K562 (cell line): ENCODE results near the gene ZNF668. TPM values are rescaled to one million over a fixed set of nuclear protein-coding genes. Genes with fewer than 3 reads are reported as not detected.

Experiments
- BHLHE40 ChIP-seq: IDR thresholded peaks from 2 replicates; pipeline ENCODE4 v1.6.1; 2011; ENCODE audit warnings: low read length, improper control_type of control experiment
- CBX8 ChIP-seq: fragments of 200-600 bp; sonication (generic); IDR thresholded peaks from 2 replicates; pipeline ENCODE4 v1.6.1; 2012; ENCODE audit warnings: borderline replicate concordance, mixed run types, low read depth, mild to moderate bottlenecking, moderate library complexity, mixed read lengths, low read length, control low read depth, inconsistent platforms; ENCODE audit not compliant: poor library complexity, severe bottlenecking; ENCODE audit errors: extremely low read depth
- CTBP1 ChIP-seq: fragments of 450-650 bp; IDR thresholded peaks from 2 replicates; pipeline ENCODE4 v1.6.1; 2016; ENCODE audit warnings: borderline replicate concordance
- DLX4 ChIP-seq: fragments of 250-450 bp; sonication (Bioruptor Pico); IDR thresholded peaks from 2 replicates; pipeline ENCODE4 v1.6.1; 2021; ENCODE audit warnings: mild to moderate bottlenecking
- ELF2 ChIP-seq: fragments of 250-450 bp; sonication (Bioruptor Pico); IDR thresholded peaks from 2 replicates; pipeline ENCODE4 v1.5.0; 2021; ENCODE audit warnings: mild to moderate bottlenecking
- GATAD2B ChIP-seq: fragments of 450-650 bp; IDR thresholded peaks from 2 replicates; pipeline ENCODE4 v1.6.1; 2017; ENCODE audit warnings: mild to moderate bottlenecking, borderline replicate concordance
- KLF16 ChIP-seq: IDR thresholded peaks from 2 replicates; pipeline ENCODE4 v1.6.1; 2016; ENCODE audit warnings: antibody characterized with exemption
- MITF ChIP-seq: IDR thresholded peaks from 2 replicates; pipeline ENCODE4 v1.6.1; 2014; ENCODE audit warnings: antibody characterized with exemption
- SFPQ ChIP-seq: fragments of 200-400 bp; formaldehyde crosslinking; IDR thresholded peaks from 2 replicates; pipeline ENCODE4 v1.6.1; 2017; ENCODE audit warnings: mild to moderate bottlenecking, low read depth, low read length, moderate library complexity
- SPI1 ChIP-seq: IDR thresholded peaks from 2 replicates; pipeline ENCODE4 v1.6.1; 2011; ENCODE audit warnings: low read depth, low read length, control low read depth, borderline replicate concordance
- TAF9B ChIP-seq: fragments of 450-650 bp; IDR thresholded peaks from 2 replicates; pipeline ENCODE4 v1.6.1; 2018; ENCODE audit warnings: mild to moderate bottlenecking; ENCODE audit not compliant: partially characterized antibody
- ZMIZ1 ChIP-seq, 2 experiments: fragments of 150-350 bp in 1 of 2; IDR thresholded peaks; 2 replicates each; pipeline ENCODE4 v1.6.1; 2012 to 2016; ENCODE audit warnings: low read depth in 2 of 2, low read length in 2 of 2, mild to moderate bottlenecking in 1 of 2, moderate library complexity in 1 of 2
- ZNF24 ChIP-seq: fragments of 450-650 bp; IDR thresholded peaks from 2 replicates; pipeline ENCODE4 v1.6.1; 2016
- ZNF696 ChIP-seq: fragments of 250-450 bp; sonication (Bioruptor Pico); conservative IDR thresholded peaks from 2 replicates; pipeline ENCODE4 v1.4.0; 2020; ENCODE audit warnings: mild to moderate bottlenecking, moderate library complexity
- polyA plus RNA-seq, 8 experiments: library from polyadenylated mRNA; depleted of rRNA in 4 of 8; stranded (reverse) in 5 of 8; unstranded in 3 of 8; fragments of >200 nt; fragmentation: Nextera tagmentation in 2 of 8; fragmentation: Illumina TruSeq in 1 of 8; extraction: Ambion mirVana in 2 of 8; extraction: Trizol in 1 of 8; gene quantifications; 2 replicates each; pipeline versions ENCODE4 v1.2.1 to v1.2.3, GENCODE V29; 2011 to 2014; ENCODE audit warnings: inconsistent platforms in 1 of 8, missing spikeins in 1 of 8
- total RNA-seq, 7 experiments: library from RNA; depleted of rRNA in 6 of 7; stranded (reverse); fragments of >200 nt in 6 of 7; fragmentation: Illumina TruSeq in 2 of 7; extraction: Trizol in 2 of 7; gene quantifications; 2 replicates each; pipeline versions ENCODE4 v1.2.1 to v1.2.3, GENCODE V29; 2011 to 2021; ENCODE audit warnings: low replicate concordance in 1 of 7
- TF ChIP-seq, protein P1 (sequence below), 2 experiments: fragments of 450-650 bp; conservative IDR thresholded peaks; 2 replicates each; pipeline ENCODE4 v1.6.1; 2017; ENCODE audit warnings: mild to moderate bottlenecking in 2 of 2, moderate library complexity in 2 of 2

Gene ZNF668
- total and polyA plus RNA-seq, 9 of the 15 experiments (the other 6 are each of a cell fraction or from before 2014, with no cell fraction given): 0.04 to 15.3 (median 3.8) TPM; not detected in 1

- no peak for TF ChIP-seq SFPQ
- TF ChIP-seq ZNF696 (CRISPR knock-in tag): no peak
- no peak for TF ChIP-seq MITF
- TF ChIP-seq DLX4 (CRISPR knock-in tag): no peak
- TF ChIP-seq TAF9B: peak; percentile 64
- peak; percentile 55; the same call in 1 of the 2 replicates for TF ChIP-seq CTBP1
- peak; percentile 59 for TF ChIP-seq BHLHE40
- peak; percentile 64 for TF ChIP-seq SPI1
- TF ChIP-seq ZNF24: no peak
- TF ChIP-seq, protein P1, sequence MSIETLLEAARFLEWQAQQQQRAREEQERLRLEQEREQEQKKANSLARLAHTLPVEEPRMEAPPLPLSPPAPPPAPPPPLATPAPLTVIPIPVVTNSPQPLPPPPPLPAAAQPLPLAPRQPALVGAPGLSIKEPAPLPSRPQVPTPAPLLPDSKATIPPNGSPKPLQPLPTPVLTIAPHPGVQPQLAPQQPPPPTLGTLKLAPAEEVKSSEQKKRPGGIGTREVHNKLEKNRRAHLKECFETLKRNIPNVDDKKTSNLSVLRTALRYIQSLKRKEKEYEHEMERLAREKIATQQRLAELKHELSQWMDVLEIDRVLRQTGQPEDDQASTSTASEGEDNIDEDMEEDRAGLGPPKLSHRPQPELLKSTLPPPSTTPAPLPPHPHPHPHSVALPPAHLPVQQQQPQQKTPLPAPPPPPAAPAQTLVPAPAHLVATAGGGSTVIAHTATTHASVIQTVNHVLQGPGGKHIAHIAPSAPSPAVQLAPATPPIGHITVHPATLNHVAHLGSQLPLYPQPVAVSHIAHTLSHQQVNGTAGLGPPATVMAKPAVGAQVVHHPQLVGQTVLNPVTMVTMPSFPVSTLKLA (conservative IDR thresholded peaks at IDR 0.05): peak; percentile 78 to 92
- TF ChIP-seq CBX8: no peak
- no peak; the same call in 1 of the 2 replicates for TF ChIP-seq ELF2 (CRISPR knock-in tag)
- peak in 1 of 2 experiments; percentile 58; a peak in 1 of 4 replicates for TF ChIP-seq ZMIZ1 (IDR thresholded peaks at IDR 0.05; ENCODE audit: low read depth in 2 of 2, low read length in 2 of 2)
- 0 out of 2 replicates have a peak, but pooled peaks have one; percentile 39 for TF ChIP-seq GATAD2B
- TF ChIP-seq KLF16: no peak
Measured at GRCh38 chr16:31117384-31118222, 43.6 kb upstream of the ZNF668 start, which contains the start of gene KAT8 (continued).
